Measurements from ENCODE around the gene PTPRA.
A peak's percentile ranks its signal among the peaks of the same experiment; 100 is the strongest.
"Not testable (repeated sequence)": the region's sequence is repeated elsewhere in the genome, so short reads cannot be mapped to it uniquely, and the experiment has no call there.

PTPRA gene

DNA sequence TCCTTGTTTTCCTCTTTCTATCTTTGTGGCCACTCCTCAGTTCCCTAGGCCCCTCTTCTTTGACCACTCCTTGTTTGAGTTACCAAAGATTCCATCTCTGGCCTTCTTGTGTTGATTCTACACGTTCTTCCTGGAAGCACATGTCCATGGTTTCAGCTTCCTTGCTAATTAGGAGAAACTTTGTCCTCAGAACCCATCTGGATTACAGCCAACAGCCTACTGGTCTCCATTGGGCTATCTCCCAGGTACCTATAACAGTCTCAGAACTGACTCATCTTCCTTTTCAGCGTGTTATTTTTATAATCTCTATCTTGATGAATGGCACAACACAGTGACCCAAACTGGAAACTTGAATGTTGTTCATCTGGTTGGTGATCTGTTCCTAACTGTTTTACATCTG is 17.5 kb downstream of the PTPRA start:
- no peak for DNase-seq

DNA sequence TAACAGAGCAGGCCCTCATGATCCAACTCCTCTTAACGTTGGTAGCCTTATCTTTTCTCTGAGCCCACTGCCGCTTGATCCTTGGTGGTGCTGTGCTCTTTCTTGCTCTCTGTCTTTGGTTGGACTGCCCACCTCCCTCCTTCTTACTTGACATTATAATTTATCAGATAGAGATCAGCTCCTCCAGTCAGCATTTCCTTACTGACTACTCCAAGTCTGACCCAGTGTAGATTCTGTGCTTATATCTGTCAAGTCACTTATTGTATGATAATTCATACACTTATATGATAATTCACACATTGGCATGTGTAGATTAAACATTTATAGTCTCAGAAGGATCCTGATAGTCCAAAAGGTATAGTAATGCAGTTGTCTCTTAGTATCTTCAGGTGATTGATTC is 18.1 kb downstream of the PTPRA start:
- no peak for DNase-seq

DNA sequence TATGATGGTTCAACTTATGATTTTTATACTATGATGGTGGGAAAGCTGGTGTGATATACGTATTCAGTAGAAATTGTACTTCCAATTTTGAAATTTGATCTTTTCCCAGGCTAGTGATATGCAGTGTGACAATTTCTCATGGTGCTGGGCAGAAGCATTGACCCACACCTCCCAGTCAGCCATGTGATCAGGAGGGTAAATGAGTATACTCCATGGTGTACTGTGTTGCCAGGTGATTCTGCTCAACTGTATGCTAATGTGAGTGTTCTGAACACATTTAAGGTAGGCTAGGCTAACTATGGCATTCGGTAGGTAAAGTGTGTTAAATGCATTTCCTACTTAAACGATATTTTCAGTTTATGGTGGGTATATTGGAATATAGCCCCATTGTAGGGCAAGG is 19.1 kb downstream of the PTPRA start:
- DNase-seq: no peak

DNA sequence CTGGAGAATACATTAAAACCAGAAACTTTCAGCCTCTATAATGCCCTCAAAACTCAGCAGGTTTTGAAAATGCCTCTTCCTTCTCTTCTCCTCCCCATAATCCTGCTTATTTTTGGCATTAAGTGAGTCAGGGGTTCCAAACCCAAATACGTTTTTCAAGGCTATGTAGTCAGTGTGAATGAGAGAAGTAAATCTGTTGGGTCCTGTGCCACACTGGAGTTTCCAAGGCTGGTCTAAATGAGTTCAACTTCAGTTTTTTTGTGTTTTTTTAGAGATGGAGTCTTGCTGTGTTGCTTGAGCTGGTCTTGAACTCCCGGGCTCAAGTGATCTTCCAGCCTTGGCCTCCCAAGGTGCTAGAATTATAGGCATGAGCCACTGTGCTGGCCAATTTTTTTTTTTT is 20.9 kb downstream of the PTPRA start:
- DNase-seq: no peak

DNA sequence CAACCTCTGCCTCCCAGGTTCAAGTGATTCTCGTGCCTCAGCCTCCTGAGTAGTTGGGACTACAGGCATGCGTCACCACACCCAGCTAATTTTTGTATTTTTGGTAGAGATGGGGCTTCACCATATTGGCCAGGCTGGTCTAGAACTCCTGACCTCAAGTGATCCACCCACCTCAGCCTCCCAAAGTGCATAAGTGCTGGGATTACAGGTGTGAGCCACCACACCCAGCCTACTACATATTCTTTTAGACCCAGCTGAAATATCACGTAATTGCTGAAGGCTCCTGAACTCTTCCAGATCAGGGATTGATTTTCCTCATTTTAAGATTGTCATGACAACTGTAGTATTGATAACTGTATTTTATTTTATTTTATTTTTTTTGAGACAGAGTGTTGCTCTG is 21.9 kb downstream of the PTPRA start:
- not testable (repeated sequence) for DNase-seq

DNA sequence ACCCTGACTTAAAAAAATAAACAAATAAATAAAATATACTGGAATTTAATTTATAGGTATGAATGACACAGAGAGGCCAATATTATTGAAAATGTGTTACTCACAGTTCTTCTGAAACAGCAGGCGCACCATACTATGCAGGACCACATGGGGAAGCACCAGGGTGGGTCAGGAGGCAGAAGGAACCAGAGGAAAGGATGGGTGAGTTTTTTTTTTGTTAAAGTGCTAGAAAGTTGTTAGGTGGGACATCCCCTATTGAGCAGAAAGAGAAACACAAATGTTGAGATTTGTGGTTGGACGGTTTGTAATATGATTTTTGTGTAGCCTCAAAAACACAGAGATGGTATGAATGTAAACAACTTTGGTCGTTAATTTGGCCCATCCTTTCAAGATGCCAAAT is 26.0 kb downstream of the PTPRA start:
- no peak for DNase-seq

DNA sequence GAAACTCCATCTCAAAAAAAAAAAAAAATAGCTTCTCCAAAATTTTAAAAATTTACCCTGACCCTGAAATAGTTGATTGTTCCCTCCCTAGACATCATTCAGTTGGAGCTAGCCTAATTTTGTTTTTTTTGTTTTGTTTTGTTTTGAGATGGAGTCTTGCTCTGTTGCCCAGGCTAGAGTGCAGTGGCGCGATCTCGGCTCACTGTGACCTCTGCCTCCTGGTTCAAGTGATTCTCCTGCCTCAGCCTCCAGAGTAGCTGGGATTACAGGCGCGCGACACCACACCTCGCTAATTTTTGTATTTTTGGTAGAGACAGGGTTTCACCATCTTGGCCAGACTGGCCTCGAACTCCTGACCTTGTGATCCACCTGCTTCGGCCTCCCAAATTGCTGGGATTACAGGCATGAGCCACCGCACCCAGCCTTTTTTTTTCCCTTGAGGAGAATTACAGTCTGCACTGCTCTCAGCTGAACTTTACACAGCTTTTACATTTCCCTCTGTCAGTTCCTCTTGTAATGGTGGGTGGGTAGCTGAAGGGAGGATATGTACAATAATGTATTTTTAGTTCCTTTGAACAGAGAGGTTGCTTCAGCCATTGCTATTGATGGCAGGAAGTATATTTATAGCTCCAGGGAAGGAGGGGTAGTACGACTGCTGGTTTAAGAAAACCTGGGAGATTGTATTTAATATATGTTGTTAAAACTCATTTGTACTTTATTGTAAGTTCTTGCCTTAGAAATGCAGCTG is 27.7 kb downstream of the PTPRA start:
- DNase-seq: no peak

DNA sequence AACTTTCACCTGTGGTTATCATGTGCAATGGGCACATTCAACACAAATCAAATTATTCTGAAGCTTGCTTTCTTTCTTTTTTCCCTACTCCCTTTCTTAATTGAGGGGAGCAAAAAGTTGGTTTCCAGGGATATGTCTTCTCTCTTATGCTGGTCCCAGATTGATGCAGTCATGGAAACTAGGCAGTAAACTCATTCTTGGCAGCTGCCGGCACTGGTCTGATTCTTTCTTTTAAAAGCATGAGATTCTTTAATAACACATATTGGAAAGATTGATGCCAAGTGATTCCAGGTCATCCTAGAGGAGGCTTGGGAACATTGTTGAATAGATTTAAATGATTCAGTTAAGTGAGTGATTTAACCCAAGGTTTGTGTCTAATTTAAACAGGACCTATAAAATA is 29.0 kb downstream of the PTPRA start:
- no peak for DNase-seq

DNA sequence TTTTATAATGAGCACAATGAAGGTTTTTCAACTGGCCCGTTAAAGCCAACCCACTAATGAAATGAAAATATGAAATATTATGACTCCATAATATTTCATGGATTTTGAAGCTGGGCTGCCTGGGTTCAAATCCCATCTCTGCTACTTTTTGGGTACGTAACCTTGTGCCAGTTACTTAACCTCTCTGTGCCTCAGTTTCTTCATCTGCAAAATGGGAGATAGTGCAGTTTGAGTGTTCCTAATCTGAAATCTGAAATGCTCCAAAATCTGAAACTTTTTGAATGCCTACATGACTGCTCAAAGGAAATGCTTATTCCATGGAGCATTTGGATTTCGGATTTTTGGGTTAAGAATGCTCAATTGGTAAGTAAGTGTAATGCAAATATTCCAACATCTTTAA is 29.5 kb downstream of the PTPRA start:
- DNase-seq: no peak

DNA sequence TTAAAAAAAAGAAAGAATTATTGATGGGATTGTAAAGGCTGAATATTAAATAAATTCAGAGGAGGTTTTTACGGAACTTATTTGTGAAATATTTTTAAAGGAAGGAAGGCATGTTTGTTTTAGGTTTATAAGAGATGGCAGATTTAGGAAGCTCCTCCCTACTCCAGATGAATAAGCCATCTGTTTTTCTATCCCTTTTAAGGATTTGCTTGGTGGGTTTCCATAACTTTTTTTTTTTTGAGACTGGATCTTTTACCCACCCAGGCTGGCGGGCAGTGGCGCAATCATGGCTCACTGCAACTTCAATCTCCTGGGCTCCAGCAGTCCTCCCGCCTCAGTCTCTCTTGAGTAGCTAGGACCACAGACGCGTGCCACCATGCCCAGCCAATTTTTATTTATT is 30.4 kb downstream of the PTPRA start:
- no peak for DNase-seq

DNA sequence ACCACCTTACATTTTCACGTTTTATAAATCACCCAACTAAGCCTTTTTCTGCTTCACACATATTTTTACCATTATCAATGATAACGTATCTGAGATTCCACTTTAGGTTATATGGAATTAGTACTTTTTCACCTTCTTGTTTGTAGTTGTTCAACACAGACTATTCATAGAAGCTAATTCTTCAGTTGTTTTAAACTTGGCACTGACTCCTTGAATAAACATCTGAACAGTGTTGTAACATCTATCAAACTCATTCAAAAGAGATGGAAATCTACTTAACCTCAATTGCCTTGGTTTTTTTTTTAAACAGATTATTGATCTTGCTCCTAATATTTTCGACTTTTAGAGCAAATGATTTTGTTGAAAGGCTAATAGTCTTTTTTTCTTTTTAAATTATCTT is 34.2 kb downstream of the PTPRA start:
- DNase-seq: no peak

DNA sequence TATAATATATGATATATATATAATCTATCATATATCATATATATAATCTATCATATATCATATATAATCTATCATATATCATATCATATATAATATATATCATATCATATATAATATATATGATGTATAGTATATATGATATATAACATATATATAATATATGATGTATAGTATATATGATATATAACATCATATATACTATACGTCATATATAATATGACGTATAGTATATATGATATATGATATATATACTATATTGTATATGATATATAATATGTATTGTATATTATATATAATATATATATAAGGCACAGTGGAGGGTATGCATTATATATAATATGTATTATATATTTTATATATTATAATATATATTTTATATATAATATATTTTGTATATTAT is 36.7 kb downstream of the PTPRA start:
- DNase-seq: no peak

DNA sequence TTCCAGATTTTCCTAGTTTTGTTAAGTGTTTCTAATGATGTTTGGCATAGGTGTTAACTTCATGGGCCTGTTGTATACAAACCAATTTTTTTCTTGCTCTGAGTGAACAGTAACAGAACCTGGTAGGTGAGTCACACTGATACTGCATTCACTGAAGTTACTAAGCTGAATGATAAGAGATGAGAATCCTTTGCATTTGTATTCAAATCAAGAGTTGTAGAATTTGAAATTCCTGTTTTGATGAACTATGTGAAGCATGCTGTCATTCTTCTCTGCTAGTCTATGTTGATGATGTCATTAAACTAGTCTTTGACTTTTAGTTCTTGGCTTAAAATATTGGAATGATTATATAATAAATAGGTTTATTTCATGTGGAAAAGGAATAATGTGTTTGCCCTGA is 37.9 kb downstream of the PTPRA start:
- no peak for DNase-seq

DNA sequence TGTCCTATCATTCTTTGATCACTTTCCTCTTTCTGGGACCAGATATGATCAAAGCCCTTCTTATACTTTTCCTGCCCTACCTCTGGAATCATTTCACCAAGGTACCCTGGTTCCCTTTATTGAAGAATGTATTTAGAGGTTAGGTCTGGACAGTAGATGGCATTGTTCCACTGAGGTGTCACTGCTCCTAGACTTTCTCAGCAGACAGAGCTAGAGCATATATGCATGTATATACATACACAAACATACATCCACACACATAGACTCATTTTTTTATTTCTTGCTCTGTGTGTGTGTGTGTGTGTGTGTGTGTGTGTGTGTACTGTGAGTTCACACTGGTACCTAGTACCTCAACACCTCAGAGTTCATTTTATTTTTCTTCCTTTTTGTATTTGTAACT is 40.9 kb downstream of the PTPRA start:
- peak; percentile 5 for DNase-seq

DNA sequence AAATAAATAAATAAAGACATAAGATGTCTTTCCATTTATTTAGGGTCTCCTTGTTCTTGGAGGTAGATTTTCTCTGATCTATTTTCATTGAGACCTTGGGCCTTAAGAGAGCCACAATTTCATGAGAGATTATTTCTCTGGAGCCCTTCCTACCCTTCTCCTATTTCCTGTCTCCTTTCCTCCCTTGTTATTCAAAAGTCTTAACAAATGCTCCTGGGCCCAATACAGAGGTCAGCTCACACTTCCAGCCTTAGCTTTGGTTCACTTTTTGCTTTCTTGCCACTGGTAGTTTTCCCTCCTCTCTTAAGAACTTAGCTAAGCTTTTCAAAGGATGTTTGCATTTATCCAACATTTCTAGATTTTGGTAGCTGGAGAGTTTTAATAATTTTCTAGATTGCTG is 44.0 kb downstream of the PTPRA start:
- DNase-seq: no peak

DNA sequence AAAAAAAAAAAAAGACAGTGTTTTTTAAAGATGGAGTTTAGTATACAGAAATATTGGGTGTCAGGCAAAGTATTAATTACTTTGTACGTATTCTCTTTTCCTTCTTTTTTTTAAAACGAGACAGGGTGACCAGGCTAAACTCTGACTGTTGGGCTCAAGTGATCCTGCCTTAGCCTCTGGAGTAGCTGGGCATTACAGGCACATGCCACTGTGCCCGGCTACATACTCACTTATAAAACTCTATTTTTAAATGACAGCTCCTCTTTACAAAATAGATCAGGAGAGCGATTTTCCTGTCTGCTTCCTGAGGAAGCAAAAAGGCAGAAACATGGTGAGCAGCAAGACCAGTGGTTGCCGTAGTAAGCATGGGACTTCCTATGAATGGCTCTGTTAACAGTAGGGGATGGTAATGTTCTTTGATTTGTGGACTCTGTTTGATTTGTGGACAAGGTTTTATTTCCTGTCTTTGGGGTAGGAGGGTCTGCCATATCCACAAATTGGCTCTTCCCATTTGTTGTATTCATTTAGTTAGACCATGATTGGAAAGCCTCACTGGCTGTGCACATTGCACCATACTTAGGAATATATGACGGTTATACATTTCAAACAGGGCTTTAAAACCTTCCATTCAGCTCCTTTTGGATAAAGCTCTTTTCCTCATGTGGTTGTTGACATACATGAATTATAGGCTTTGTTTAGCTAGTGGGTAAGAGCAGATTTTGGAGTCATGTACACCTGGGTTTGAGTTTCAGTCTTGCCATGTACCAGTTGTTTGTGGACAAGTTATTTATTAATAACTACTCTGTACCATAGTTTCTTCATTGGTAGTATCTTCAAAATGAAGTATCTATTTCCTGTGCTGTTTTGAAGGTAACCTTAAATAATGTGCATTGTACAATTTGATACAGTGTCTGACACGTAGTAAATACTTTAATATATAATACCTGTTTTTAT is 45.1 kb downstream of the PTPRA start:
- peak; percentile 8 for DNase-seq

DNA sequence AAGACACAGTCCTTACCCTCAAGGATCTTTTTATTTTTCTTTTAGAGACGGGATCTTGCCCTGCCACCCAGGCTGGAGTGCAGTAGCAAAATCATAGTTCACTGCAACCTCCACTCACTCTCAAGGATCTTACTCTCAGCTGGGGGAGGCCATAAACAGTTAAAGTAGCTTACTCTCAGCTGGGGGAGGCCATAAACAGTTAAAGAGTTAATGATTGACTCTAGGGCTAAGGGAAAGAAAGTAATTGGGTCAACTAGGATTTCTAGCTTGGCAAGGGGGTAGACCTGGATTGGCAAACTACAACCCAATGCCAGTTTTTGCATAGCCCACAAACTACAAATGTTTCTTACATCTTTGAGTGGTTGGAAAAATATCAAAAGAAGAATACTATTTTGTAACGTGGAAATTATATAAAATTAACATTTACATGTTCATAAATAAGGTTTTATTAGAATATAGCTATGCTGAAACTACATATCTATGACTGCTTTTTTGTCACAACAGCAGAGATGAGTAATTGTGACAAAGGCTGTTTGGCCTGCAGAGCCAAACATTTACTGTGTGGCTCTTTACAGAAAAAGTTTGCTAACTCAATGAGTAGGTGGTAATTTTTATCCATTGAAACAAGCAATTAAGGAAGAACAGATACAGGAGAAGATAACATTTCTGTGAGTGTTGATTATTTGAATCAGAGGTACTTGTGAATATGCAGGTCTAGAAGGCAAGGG is 46.4 kb downstream of the PTPRA start:
- no peak for DNase-seq

DNA sequence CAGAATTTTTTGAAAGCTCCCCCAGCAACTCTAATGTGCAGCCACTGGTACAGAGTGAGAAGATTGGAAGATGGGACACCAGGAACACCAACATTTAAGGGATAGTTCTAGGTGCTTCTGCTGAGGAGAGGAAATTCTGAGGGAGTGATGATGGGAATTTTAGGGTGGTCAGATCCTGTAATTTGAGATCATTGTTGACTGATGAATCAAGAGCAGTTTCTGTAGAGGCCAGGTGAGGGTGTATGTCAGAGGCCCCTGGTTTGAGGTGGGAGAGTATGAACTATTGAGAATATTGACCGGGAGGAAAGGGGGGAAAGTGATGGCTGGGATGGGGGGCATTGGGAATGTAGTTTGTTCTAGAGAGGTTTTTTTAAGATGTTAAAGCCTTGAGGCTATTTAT is 47.2 kb downstream of the PTPRA start:
- no peak for DNase-seq

DNA sequence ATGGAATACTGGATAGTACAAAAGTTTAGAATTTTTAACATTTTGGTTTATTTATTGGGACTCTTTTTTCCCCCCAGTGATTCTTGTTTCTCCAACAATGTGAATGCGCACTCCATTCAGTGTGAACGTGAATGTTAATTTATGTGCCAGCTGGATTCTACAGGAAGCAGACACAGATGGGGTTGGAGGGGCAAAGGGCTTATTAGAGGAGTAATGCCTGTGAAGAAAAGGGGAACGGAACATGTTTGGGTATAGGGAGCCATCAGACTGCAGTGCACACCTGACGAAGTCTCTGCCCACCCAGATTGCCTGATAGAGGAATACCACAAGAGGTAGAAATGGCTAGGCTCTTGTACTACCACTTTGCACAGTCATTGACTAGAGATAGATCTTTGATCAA is 48.2 kb downstream of the PTPRA start:
- DNase-seq: no peak

DNA sequence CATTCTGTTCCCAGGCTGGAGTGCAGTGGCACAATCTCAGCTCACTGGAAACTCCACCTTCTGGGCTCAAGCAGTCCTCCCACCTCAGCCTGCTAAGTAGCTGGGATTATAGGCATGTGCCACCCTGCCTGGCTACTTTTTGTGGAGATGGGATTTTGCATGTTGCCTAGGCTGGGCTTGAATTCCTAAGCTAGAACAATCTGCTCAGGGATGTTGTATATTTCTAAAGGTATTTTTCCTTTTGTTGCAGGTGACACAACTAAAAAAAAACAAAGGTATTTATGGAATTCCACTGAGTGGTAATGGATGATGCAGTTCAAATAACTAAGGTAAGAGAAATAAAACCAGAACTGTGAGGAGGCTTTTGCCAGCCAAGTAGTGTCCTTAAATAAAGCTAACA is 49.7 kb downstream of the PTPRA start:
- no peak for DNase-seq

DNA sequence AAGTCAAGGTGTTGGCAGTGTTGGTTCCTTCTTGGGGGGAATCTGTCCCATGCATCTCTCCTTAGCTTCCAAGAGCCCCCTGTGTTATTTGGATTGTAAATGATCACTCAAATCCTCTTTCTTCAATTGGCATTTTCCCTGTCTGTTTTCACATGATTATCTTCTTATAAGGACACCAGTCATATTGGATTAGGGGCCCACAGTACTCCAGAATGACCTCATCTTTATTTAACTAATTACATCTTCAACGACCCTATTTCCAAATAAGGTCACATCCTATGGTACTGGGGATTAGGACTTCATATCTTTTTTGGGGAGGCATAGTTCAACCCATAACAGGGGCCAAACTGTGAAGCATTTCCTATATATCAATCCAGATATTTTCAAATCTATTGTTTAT is 57.3 kb downstream of the PTPRA start:
- no peak for DNase-seq

DNA sequence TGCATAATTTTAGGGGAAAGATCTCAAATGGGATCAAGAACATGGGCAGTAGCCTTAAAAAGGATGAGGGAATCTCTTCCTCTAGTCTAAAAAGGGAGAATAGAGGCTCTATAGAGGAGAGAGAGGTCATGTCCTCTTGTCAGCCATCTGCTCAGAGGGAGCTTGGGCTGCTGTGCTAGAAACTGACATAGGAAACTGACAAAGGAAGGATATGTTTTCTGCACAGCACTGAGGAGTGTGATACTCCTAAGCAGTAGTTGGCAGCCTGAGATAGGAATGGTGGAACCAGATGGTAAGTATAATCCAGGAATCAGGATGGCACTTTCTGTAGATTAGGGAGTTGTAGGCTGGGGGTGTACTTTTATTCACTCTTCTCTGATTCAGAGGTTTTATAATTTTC is 59.2 kb downstream of the PTPRA start:
- no peak for DNase-seq

DNA sequence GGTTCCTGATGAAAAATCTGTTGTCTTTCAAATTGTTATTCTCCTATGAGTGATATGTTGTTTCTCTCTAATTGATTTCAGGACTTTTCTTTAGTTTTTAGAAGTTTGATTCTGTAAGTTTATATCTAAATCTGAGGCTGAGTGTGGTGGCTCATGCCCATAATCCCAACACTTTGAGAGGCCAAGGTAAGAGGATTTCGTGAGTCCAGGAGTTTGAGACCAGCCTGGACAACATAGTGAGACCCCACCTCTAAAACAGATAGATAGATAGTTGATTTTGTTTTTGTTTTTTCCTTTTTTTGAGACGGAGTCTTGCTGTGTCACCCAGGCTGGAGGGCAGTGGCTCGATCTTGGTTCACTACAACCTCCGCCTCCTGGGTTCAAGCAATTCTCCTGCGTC is 64.6 kb downstream of the PTPRA start:
- DNase-seq: no peak

DNA sequence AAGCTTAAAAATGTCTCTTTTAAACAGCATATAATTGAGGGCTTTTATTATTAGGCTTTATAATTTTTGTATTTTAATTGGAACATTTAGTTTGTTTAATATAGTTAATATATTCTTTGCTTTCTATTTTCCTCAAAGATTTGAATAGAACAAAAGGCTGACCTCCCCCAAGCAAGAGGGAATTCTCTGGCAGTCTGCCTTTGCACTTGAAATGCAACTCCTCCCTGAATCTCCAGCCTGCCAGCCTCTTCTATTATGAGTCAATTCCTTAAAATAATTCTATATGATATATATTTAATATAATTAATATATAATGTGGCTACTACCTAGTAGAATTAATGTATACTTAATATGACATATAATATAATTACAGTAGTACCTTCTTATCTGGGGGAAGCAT is 69.2 kb downstream of the PTPRA start:
- no peak for DNase-seq
